Heart left ventricle (tissue), 16 donors: Measurements from ENCODE around the gene TECRL. TPM values are rescaled to one million over a fixed set of nuclear protein-coding genes. Genes with fewer than 3 reads are reported as not detected.
A peak's percentile ranks its signal among the peaks of the same experiment; 100 is the strongest.

ENCODE experiments used
- ATAC-seq, 4 donors: fragments of 200-7000 bp; cut with Tn5 transposase; one replicate each; pipeline ENCODE4 v1.9.1; 2020 to 2022; ENCODE audit warnings: moderate library complexity in 4 of 4, mild to moderate bottlenecking in 3 of 4, moderate number of reproducible peaks in 1 of 4
- DNase-seq, 5 donors: peaks; one replicate each; pipeline ENCODE4 v3.0.0-alpha.2; 2020
- H3K27ac ChIP-seq, 12 donors: fragments of 200-600 bp; sonication (generic) in 4 of 12; one replicate each; pipeline versions ENCODE4 v1.5.0 to v1.8.0; 2016 to 2022; ENCODE audit warnings: mild to moderate bottlenecking in 2 of 12
- H3K27me3 ChIP-seq, 9 donors: fragments of 200-600 bp; sonication (generic) in 2 of 9; one replicate each; pipeline versions ENCODE4 v1.5.1 to v1.8.0; 2016 to 2022; ENCODE audit warnings: mild to moderate bottlenecking in 3 of 9
- H3K36me3 ChIP-seq, 9 donors: fragments of 200-600 bp; sonication (generic) in 2 of 9; one replicate each; pipeline versions ENCODE4 v1.5.0 to v1.8.0; 2018 to 2022; ENCODE audit warnings: mild to moderate bottlenecking in 2 of 9
- H3K4me1 ChIP-seq, 12 donors: fragments of 200-600 bp; sonication (generic) in 4 of 12; one replicate each; pipeline versions ENCODE4 v1.5.0 to v1.8.0; 2016 to 2022; ENCODE audit warnings: mild to moderate bottlenecking in 3 of 12
- H3K4me3 ChIP-seq, 12 donors: fragments of 200-600 bp; sonication (generic) in 4 of 12; one replicate each; pipeline versions ENCODE4 v1.5.0 to v1.8.0; 2017 to 2022; ENCODE audit warnings: mild to moderate bottlenecking in 9 of 12, moderate library complexity in 4 of 12
- H3K9me3 ChIP-seq, 12 donors: fragments of 200-600 bp; sonication (generic) in 4 of 12; one replicate each; pipeline versions ENCODE4 v1.5.0 to v1.8.0; 2016 to 2022; ENCODE audit warnings: mild to moderate bottlenecking in 1 of 12
- CTCF ChIP-seq, 12 donors: fragments of 200-600 bp; sonication (generic) in 4 of 12; IDR thresholded peaks; one replicate each; pipeline versions ENCODE4 v1.5.0 to v1.8.0; 2018 to 2022; ENCODE audit warnings: antibody characterized with exemption in 12 of 12, mild to moderate bottlenecking in 5 of 12
- POLR2A ChIP-seq, 2 donors: fragments of 450-650 bp; IDR thresholded peaks; one replicate each; pipeline ENCODE4 v1.6.1; 2017; ENCODE audit warnings: antibody characterized with exemption in 2 of 2, mild to moderate bottlenecking in 2 of 2, moderate library complexity in 2 of 2
- WGBS, 4 donors: extraction: QIAGEN DNeasy Blood & Tissue Kit in 2 of 4; methylation state at CpG; one replicate each; pipeline versions ENCODE4 v1.1.5 to v1.1.7; 2013 to 2018; 5-methylcytosine and 5-hydroxymethylcytosine counted together
- intact Hi-C, 10 donors: fragments of 100-400 bp; cut with DNase I; formaldehyde crosslinking; loops; one replicate each; pipeline versions ENCODE4 v1.11.1 to v1.14.2; 2022
- polyA plus RNA-seq, 2 donors: library from polyadenylated mRNA; stranded (reverse); fragments of 200-250 nt; gene quantifications; one replicate each; pipeline ENCODE4 v1.2.3, GENCODE V29; 2013
- total RNA-seq, 9 donors: library from RNA; depleted of rRNA in 2 of 9; stranded (reverse); fragments of >200 nt in 2 of 9; fragmentation: NEBNext Ultra II Directional in 3 of 9; extraction: Animal tissue kit (Norgen Biotek cat#: 25700) in 3 of 9; gene quantifications; one replicate each; pipeline versions ENCODE4 v1.1.0 to v1.2.4, GENCODE V29; 2016 to 2023
- donor health status: ischemic (EF 13 %, LVEDD 7.1; RV severe dilation, severe dysfunction).
- donor health status: healthy with polysubstance abuse.
- donor health status: DM: no; HTN: yes; CAD: no.
- donor health status: DM: no; HTN: no; CAD: no.
- donor health status: ischemic (EF 25% LVEDD 6.9; RV normal size, moderate dysfunction).
- donor health status: ischemic (EF 25% LVEDD 5.7; RV mildly dilated, moderate dysfunction).
- donor health status: healthy.
- donor health status: DM: yes; HTN: yes; CAD: no.
- donor health status: ischemic (EF 35%, LVEDD 5.7; RV mildly dilated, moderate dysfunction).
- donor health status: nonischemic (EF 11% LVEDD 7.7; RV severe dilation, severe dysfunction).
- donor health status: DM: yes; HTN: yes; CAD: no.
- donor health status: PGD.
- donor health status: ischemic (EF 29% LVEDD 5.4; RV normal size, mild dysfunction).
- donor health status: nonischemic (EF 23%, LVEDD 6.1; RV moderate dilation, normal function).

Gene TECRL
- total and polyA plus RNA-seq, 11 donors, result 353 to 1,384 (median 926) TPM

GRCh38 chr4:64272432-64272831, 136.8 kb downstream of the TECRL start:
- intact Hi-C loops, result loop anchor here in 1 of 10 donors (5.0 kb wide), 1 partner anchor 270 kb away; no protein-coding TSS in a partner anchor
- Histone ChIP-seq H3K9me3 (no peaks in the 10 kb centered on the region), H3K4me1 (peaks cover 0 to 12% (median 0%) of the 10 kb centered on the region in 12 donors), H3K36me3 (peaks cover 0 to 13% (median 0%) of the 10 kb centered on the region in 9 donors), H3K27ac (peak overlapping the region in 4 of 12 donors; percentile 48 to 65 (median 52)), H3K4me3 (peak overlapping the region in 10 of 12 donors; percentile 5 to 47 (median 33)), H3K27me3 (no peaks in the 10 kb centered on the region)
- ATAC-seq (peak; percentile 43 to 73 (median 56)), DNase-seq (peak in 4 of 5 donors; percentile 18 to 53 (median 40))
- TF ChIP-seq POLR2A (IDR thresholded peaks at IDR 0.05) (no peak), CTCF (IDR thresholded peaks at IDR 0.05) (no peak)
- WGBS, 4 donors, result 60 to 72% (median 68%) methylated on average over 14 of the region's 14 CpGs

- H3K27ac ChIP-seq, result peak overlapping the region in 8 of 12 donors; percentile 11 to 68 (median 49)
- TF ChIP-seq POLR2A (IDR thresholded peaks at IDR 0.05) (no peak), CTCF (IDR thresholded peaks at IDR 0.05) (peak in 9 of 12 donors; percentile 9 to 35 (median 27))
- peak overlapping the region in 10 of 12 donors; percentile 5 to 47 (median 33) for H3K4me3 ChIP-seq
- H3K4me1 ChIP-seq, result peaks cover 0 to 12% (median 0%) of the 10 kb centered on the region in 12 donors
- 43 to 60% (median 54%) methylated on average over 9 of the region's 9 CpGs for whole genome bisulfite sequencing, 4 donors
- DNase-seq (peak; percentile 29 to 75 (median 52)), ATAC-seq (peak; percentile 73 to 89 (median 87))
- intact Hi-C loops, result loop anchor here in 1 of 10 donors (5.0 kb wide), 1 partner anchor 271 kb away; no protein-coding TSS in a partner anchor
- H3K9me3 ChIP-seq, result no peaks in the 10 kb centered on the region
- H3K36me3 ChIP-seq, result peaks cover 0 to 5% (median 0%) of the 10 kb centered on the region in 9 donors
- H3K27me3 ChIP-seq, result no peaks in the 10 kb centered on the region
Observed at GRCh38 chr4:64271601-64272081, 137.6 kb downstream of the TECRL start.

- WGBS, 4 donors, result 55 to 71% (median 66%) methylated on average over 2 of the region's 2 CpGs
- Histone ChIP-seq H3K27me3 (no peaks in the 10 kb centered on the region), H3K36me3 (no peaks in the 10 kb centered on the region), H3K4me1 (peaks cover 0 to 12% (median 0%) of the 10 kb centered on the region in 12 donors), H3K27ac (no peak overlapping the region), H3K9me3 (no peaks in the 10 kb centered on the region), H3K4me3 (no peak overlapping the region)
- DNase-seq, result no peak
- peak in 2 of 4 donors; percentile 14 to 43 for ATAC-seq
- no peak for TF ChIP-seq CTCF (IDR thresholded peaks at IDR 0.05)
- TF ChIP-seq POLR2A (IDR thresholded peaks at IDR 0.05), result no peak
- intact Hi-C loops, result loop anchor here in 1 of 10 donors (5.0 kb wide), 1 partner anchor 281 kb away; no protein-coding TSS in a partner anchor
Observed at GRCh38 chr4:64266669-64267068, 142.6 kb downstream of the TECRL start.

GRCh38 chr4:64266263-64266662, 143.0 kb downstream of the TECRL start:
- ATAC-seq (peak in 1 of 4 donors; percentile 41), DNase-seq (no peak)
- Histone ChIP-seq H3K27me3 (no peaks in the 10 kb centered on the region), H3K27ac (no peak overlapping the region), H3K4me3 (no peak overlapping the region), H3K36me3 (no peaks in the 10 kb centered on the region), H3K9me3 (no peaks in the 10 kb centered on the region), H3K4me1 (peaks cover 0 to 10% (median 0%) of the 10 kb centered on the region in 12 donors)
- 58 to 76% (median 64%) methylated on average over 2 of the region's 2 CpGs for WGBS, 4 donors
- TF ChIP-seq CTCF (IDR thresholded peaks at IDR 0.05), result no peak
- TF ChIP-seq POLR2A (IDR thresholded peaks at IDR 0.05), result no peak
- intact Hi-C loops, result loop anchor here in 1 of 10 donors (5.0 kb wide), 1 partner anchor 281 kb away; no protein-coding TSS in a partner anchor
